H9 (cell line): ENCODE results near the gene ALAS1. TPM values are rescaled to one million over a fixed set of nuclear protein-coding genes. Genes with fewer than 3 reads are reported as not detected.

Source experiments
- DNase-seq: peaks from one replicate; pipeline ENCODE4 v3.0.0-alpha.2; 2017
- H2AFZ ChIP-seq: one replicate; pipeline ENCODE4 v1.6.1; 2013; ENCODE audit warnings: mild to moderate bottlenecking, low read length, control low read depth, moderate library complexity
- H2AK5ac ChIP-seq: 2 replicates; pipeline ENCODE4 v1.6.1; 2013; ENCODE audit warnings: low read length, control low read depth, mixed read lengths; ENCODE audit not compliant: insufficient read length
- H2BK120ac ChIP-seq: one replicate; pipeline ENCODE4 v1.6.1; 2013; ENCODE audit warnings: low read depth, mild to moderate bottlenecking, low read length, control low read depth, inconsistent platforms; ENCODE audit not compliant: poor library complexity, severe bottlenecking
- H2BK12ac ChIP-seq: 2 replicates; pipeline ENCODE4 v1.6.1; 2013; ENCODE audit warnings: low read length, control low read depth, mixed read lengths, low read depth; ENCODE audit not compliant: insufficient read length
- H2BK15ac ChIP-seq: 2 replicates; pipeline ENCODE4 v1.6.1; 2013; ENCODE audit warnings: low read depth, low read length, control low read depth
- H2BK20ac ChIP-seq: one replicate; pipeline ENCODE4 v1.6.1; 2013; ENCODE audit warnings: low read depth, mild to moderate bottlenecking, low read length, control low read depth, inconsistent platforms; ENCODE audit not compliant: poor library complexity, severe bottlenecking
- H2BK5ac ChIP-seq: 2 replicates; pipeline ENCODE4 v1.6.1; 2013; ENCODE audit warnings: low read length, control low read depth, mixed read lengths; ENCODE audit not compliant: insufficient read length
- H3K14ac ChIP-seq: 2 replicates; pipeline ENCODE4 v1.6.1; 2013; ENCODE audit warnings: low read length, control low read depth; ENCODE audit not compliant: insufficient read depth
- H3K18ac ChIP-seq: 2 replicates; pipeline ENCODE4 v1.6.1; 2013; ENCODE audit warnings: low read depth, mild to moderate bottlenecking, mixed read lengths, low read length, control low read depth; ENCODE audit not compliant: insufficient read length
- H3K23ac ChIP-seq: 2 replicates; pipeline ENCODE4 v1.6.1; 2013; ENCODE audit warnings: low read length, control low read depth, mixed read lengths, low read depth; ENCODE audit not compliant: insufficient read length
- H3K23me2 ChIP-seq: 2 replicates; pipeline ENCODE4 v1.6.1; 2013; ENCODE audit warnings: low read depth, mild to moderate bottlenecking, mixed read lengths, low read length, control low read depth; ENCODE audit not compliant: insufficient read length, poor library complexity, severe bottlenecking
- H3K27ac ChIP-seq: 2 replicates; pipeline ENCODE4 v1.5.1; 2013; ENCODE audit warnings: low read length, control low read depth, mixed read lengths, low read depth; ENCODE audit not compliant: insufficient read length
- H3K27me3 ChIP-seq: 2 replicates; pipeline ENCODE4 v1.6.1; 2013; ENCODE audit warnings: low read length, control low read depth, inconsistent platforms; ENCODE audit not compliant: insufficient read depth
- H3K4ac ChIP-seq: 2 replicates; pipeline ENCODE4 v1.6.1; 2013; ENCODE audit warnings: low read depth, mild to moderate bottlenecking, control low read depth, inconsistent platforms, low read length, moderate library complexity
- H3K4me1 ChIP-seq: 2 replicates; pipeline ENCODE4 v1.6.1; 2013; ENCODE audit warnings: low read length, control low read depth, inconsistent platforms; ENCODE audit not compliant: insufficient read depth
- H3K4me2 ChIP-seq: 2 replicates; pipeline ENCODE4 v1.6.1; 2013; ENCODE audit warnings: low read length, control low read depth, mixed read lengths; ENCODE audit not compliant: insufficient read length, insufficient read depth
- H3K56ac ChIP-seq: 2 replicates; pipeline ENCODE4 v1.6.1; 2013; ENCODE audit warnings: low read depth, mild to moderate bottlenecking, mixed read lengths, low read length, control low read depth; ENCODE audit not compliant: insufficient read length
- H3K79me1 ChIP-seq: 2 replicates; pipeline ENCODE4 v1.6.1; 2013; ENCODE audit warnings: low read depth, mild to moderate bottlenecking, moderate library complexity, low read length, control low read depth, inconsistent platforms; ENCODE audit not compliant: insufficient read depth, poor library complexity, severe bottlenecking
- H3K79me2 ChIP-seq: 2 replicates; pipeline ENCODE4 v1.6.1; 2013; ENCODE audit warnings: low read length, control low read depth, inconsistent platforms; ENCODE audit not compliant: insufficient read depth
- H3K9ac ChIP-seq: 2 replicates; pipeline ENCODE4 v1.6.1; 2013; ENCODE audit warnings: low read length, control low read depth, mixed read lengths; ENCODE audit not compliant: insufficient read length; ENCODE audit errors: extremely low read depth
- H3K9me3 ChIP-seq: one replicate; pipeline ENCODE4 v1.6.1; 2013; ENCODE audit warnings: low read depth, low read length, inconsistent platforms; ENCODE audit not compliant: control insufficient read depth
- H3T11ph ChIP-seq: one replicate; pipeline ENCODE4 v1.6.1; 2013; ENCODE audit warnings: mild to moderate bottlenecking, low read length, control low read depth, inconsistent platforms
- H4K20me1 ChIP-seq: one replicate; pipeline ENCODE4 v1.6.1; 2013; ENCODE audit not compliant: control insufficient read depth, insufficient read length, insufficient read depth
- H4K5ac ChIP-seq: 2 replicates; pipeline ENCODE4 v1.6.1; 2013; ENCODE audit warnings: low read depth, mild to moderate bottlenecking, mixed read lengths, low read length, control low read depth; ENCODE audit not compliant: insufficient read length
- H4K8ac ChIP-seq: replicated peaks from 2 replicates; pipeline ENCODE4 v1.6.1; 2013; ENCODE audit warnings: low read length, control low read depth, mixed read lengths, low read depth; ENCODE audit not compliant: insufficient read length
- H4K91ac ChIP-seq: 2 replicates; pipeline ENCODE4 v1.6.1; 2013; ENCODE audit warnings: low read depth, mild to moderate bottlenecking, moderate library complexity, mixed read lengths, low read length, control low read depth; ENCODE audit not compliant: insufficient read length
- H3K27ac Mint-ChIP-seq, 3 experiments: 2 replicates in 2 of 3; 3 replicates in 1 of 3; pipeline ENCODE4 v1.8.0; 2020 to 2021; ENCODE audit warnings: mixed read lengths in 3 of 3, mild to moderate bottlenecking in 1 of 3, moderate library complexity in 1 of 3
- H3K27me3 Mint-ChIP-seq: 2 replicates; pipeline ENCODE4 v1.8.0; 2021; ENCODE audit warnings: low read depth, mild to moderate bottlenecking, moderate library complexity, mixed read lengths
- H3K36me3 Mint-ChIP-seq, 3 experiments: 2 replicates in 2 of 3; 3 replicates in 1 of 3; pipeline ENCODE4 v1.8.0; 2020 to 2021; ENCODE audit warnings: low read depth in 3 of 3, mixed read lengths in 3 of 3; ENCODE audit not compliant: insufficient read depth in 1 of 3
- H3K4me1 Mint-ChIP-seq, 2 experiments: 2 replicates each; pipeline ENCODE4 v1.8.0; 2020; ENCODE audit warnings: mixed read lengths in 2 of 2
- H3K4me3 Mint-ChIP-seq, 2 experiments: 2 replicates in 1 of 2; 3 replicates in 1 of 2; pipeline ENCODE4 v1.8.0; 2020 to 2021; ENCODE audit warnings: mild to moderate bottlenecking in 2 of 2, mixed read lengths in 2 of 2, moderate library complexity in 1 of 2
- H3K9me3 Mint-ChIP-seq, 2 experiments: 2 replicates in 1 of 2; 3 replicates in 1 of 2; pipeline ENCODE4 v1.8.0; 2020; ENCODE audit warnings: mild to moderate bottlenecking in 2 of 2, mixed read lengths in 2 of 2, moderate library complexity in 1 of 2
- CTCF ChIP-seq: fragments of 200-600 bp; sonication (generic); conservative IDR thresholded peaks from 3 replicates; pipeline ENCODE4 v1.8.0; 2021; ENCODE audit warnings: antibody characterized with exemption, mild to moderate bottlenecking
- WGBS: extraction: QIAGEN DNeasy Blood & Tissue Kit; methylation state at CpG from one replicate; pipeline ENCODE4 v1.1.7; 2013; ENCODE audit warnings: missing lambda C conversion rate, low lambda C conversion rate, mixed read lengths; ENCODE audit not compliant: insufficient read length; ENCODE audit errors: extremely low coverage; 5-methylcytosine and 5-hydroxymethylcytosine counted together
- total RNA-seq: library from RNA; stranded (reverse); gene quantifications from 2 replicates; pipeline ENCODE4 v1.2.1, GENCODE V29; 2021

ALAS1 gene
- total RNA-seq, 1 experiment from 2014 or later: 39.1 TPM

DNA sequence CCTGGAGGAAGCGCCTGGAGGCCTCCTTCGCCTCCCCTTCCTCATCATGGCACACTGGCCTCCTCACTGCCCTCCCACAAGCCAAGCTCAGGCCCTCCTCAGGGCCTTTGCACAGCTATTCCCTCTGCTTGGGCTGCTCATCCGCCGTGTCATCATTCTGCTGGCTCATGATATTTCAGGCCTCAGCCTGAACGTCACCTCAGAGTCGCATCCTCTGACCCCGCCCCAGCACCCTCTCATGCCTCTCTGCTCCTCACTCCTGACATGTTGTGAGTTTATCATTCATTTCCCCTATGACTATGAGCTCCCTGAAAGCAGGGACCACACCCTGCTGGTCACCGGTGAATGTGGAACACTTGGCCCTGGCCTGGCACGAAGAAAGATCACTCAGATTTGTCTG is 23.1 kb upstream of the ALAS1 start:
- Histone ChIP-seq H2BK12ac (no peak overlapping the region), H2BK15ac (no peak overlapping the region), H2BK20ac (no peak overlapping the region), H3K23me2 (no peaks in the 10 kb centered on the region), H3K4me1 (no peaks in the 10 kb centered on the region), H2BK5ac (no peak overlapping the region), H3K79me2 (no peaks in the 10 kb centered on the region), H3K18ac (no peak overlapping the region), H3K9ac (no peak overlapping the region), H3K79me1 (no peaks in the 10 kb centered on the region), H4K20me1 (no peaks in the 10 kb centered on the region), H3K4ac (no peak overlapping the region), H4K5ac (no peak overlapping the region), H3K27ac (no peak overlapping the region), H2AK5ac (no peak overlapping the region), H4K8ac (no peak overlapping the region), H4K91ac (no peak overlapping the region), H3T11ph (no peak overlapping the region), H2BK120ac (no peak overlapping the region), H3K23ac (no peak overlapping the region), H3K9me3 (no peaks in the 10 kb centered on the region), H3K14ac (no peak overlapping the region), H3K56ac (no peak overlapping the region), H3K27me3 (no peaks in the 10 kb centered on the region), H3K4me2 (no peak overlapping the region), H2AFZ (no peak overlapping the region)
- no CpG with 5 or more reads among the region's 9 CpGs for WGBS
- no peak for TF ChIP-seq CTCF
- Mint-ChIP-seq H3K4me1 (peaks cover 20 to 25% of the 10 kb centered on the region in 2 experiments), H3K9me3 (no peaks in the 10 kb centered on the region; a peak in 1 of 5 replicates), H3K36me3 (no peaks in the 10 kb centered on the region), H3K4me3 (no peak overlapping the region), H3K27me3 (no peaks in the 10 kb centered on the region; the same call in 1 of the 2 replicates), H3K27ac (no peak overlapping the region)
- DNase-seq: no peak
